ENCODE measurements around the gene GRIN2B.

GRIN2B gene

DNA sequence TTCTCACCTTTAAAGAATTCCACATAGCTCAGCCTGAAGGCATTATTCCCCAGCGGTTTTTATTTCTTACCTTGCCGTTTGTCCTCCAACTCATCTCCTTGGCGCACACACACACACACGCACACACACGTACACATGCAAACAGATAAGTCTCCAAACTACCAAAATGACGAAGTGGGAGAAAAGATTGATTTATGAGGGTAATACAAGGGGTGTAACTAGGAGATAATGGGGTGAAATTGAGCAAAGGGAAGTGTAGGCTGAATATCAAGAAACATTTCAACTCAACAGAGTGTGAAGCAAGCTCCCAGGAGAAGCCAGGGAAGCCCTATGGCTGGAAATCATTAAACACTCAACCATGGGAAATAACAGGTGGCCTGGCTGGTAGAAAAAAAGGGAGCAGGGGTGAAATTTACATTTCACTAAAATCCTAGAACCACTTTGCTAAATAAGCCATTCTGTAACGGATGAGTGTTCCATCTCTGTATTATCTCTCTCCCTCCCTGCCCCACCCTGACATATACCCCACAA, 41.0 kb downstream of the GRIN2B start:
- Histone ChIP-seq H3K27ac (ENCODE audit: low read depth, low read length) (no peak overlapping the region), H3K9me3 (ENCODE audit: control insufficient read depth, insufficient read depth, low read length) (no peaks in the 10 kb centered on the region), H3K4me1 (ENCODE audit: control insufficient read depth, insufficient read depth, low read length) (peaks cover 36% of the 10 kb centered on the region), H3K9ac (ENCODE audit: low read depth, low read length) (no peak overlapping the region), H3K4me3 (ENCODE audit: low read depth, low read length) (no peak overlapping the region), H3K27me3 (ENCODE audit: control insufficient read depth, insufficient read depth, low read length) (no peaks in the 10 kb centered on the region), H3K36me3 (ENCODE audit: control insufficient read depth, insufficient read depth, low read length) (no peaks in the 10 kb centered on the region)

- no peaks in the 10 kb centered on the region for H3K36me3 ChIP-seq (ENCODE audit: control insufficient read depth, insufficient read depth, low read length)
- H3K27ac ChIP-seq (ENCODE audit: low read depth, low read length), result no peak overlapping the region
- H3K9ac ChIP-seq (ENCODE audit: low read depth, low read length), result no peak overlapping the region
- no peak overlapping the region for H3K4me3 ChIP-seq (ENCODE audit: low read depth, low read length)
- H3K9me3 ChIP-seq (ENCODE audit: control insufficient read depth, insufficient read depth, low read length), result no peaks in the 10 kb centered on the region
- H3K27me3 ChIP-seq (ENCODE audit: control insufficient read depth, insufficient read depth, low read length), result no peaks in the 10 kb centered on the region
- H3K4me1 ChIP-seq (ENCODE audit: control insufficient read depth, insufficient read depth, low read length), result peaks cover 26% of the 10 kb centered on the region
Observed at GRCh38 chr12:13937735-13938134, 43.7 kb downstream of the GRIN2B start.

- Histone ChIP-seq H3K9ac (ENCODE audit: low read depth, low read length) (no peak overlapping the region), H3K27ac (ENCODE audit: low read depth, low read length) (no peak overlapping the region)
Observed at GRCh38 chr12:13935169-13935568, 46.2 kb downstream of the GRIN2B start.

More at GRCh38 chr12:13935169-13935568, 46.2 kb downstream of the GRIN2B start:
- Histone ChIP-seq H3K9me3 (ENCODE audit: control insufficient read depth, insufficient read depth, low read length) (no peaks in the 10 kb centered on the region), H3K4me3 (ENCODE audit: low read depth, low read length) (no peak overlapping the region), H3K36me3 (ENCODE audit: control insufficient read depth, insufficient read depth, low read length) (no peaks in the 10 kb centered on the region), H3K27me3 (ENCODE audit: control insufficient read depth, insufficient read depth, low read length) (no peaks in the 10 kb centered on the region), H3K4me1 (ENCODE audit: control insufficient read depth, insufficient read depth, low read length) (peaks cover 2% of the 10 kb centered on the region)

Data from HUES48 (cell line).